GM10266 (cell line): ENCODE measurements around the gene TSHZ2.

ENCODE experiments used
- DNase-seq: peaks from one replicate; pipeline ENCODE4 v3.0.0; 2012; ENCODE audit errors: extremely low spot score
- TF ChIP-seq, protein P1 (sequence below): IDR thresholded peaks from 2 replicates; pipeline ENCODE4 v1.5.1; 2012; ENCODE audit warnings: mild to moderate bottlenecking, low read depth; ENCODE audit not compliant: control insufficient read depth, insufficient read depth; ENCODE audit errors: missing control alignments

The TSHZ2 gene

DNA sequence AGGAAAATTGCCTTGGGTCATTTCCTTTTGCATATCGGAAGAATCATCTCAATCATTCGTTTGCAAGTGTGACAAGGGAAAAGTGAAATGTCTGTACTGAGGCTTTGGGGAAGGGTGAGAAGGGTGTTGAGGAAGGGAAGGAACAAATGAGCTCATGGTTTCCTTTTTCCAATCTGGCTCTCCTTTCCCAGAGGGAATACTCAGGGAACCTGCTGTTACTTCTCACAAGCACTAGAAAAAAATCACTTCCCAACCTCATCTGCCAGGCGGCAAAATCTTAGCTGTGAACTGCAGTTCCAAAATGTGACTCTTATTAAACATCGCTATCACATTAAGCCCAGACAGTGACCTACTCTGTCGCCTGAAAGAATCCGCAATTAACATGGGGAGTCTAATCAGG is 363.4 kb downstream of the TSHZ2 start:
- DNase-seq: no peak
- TF ChIP-seq, protein P1, sequence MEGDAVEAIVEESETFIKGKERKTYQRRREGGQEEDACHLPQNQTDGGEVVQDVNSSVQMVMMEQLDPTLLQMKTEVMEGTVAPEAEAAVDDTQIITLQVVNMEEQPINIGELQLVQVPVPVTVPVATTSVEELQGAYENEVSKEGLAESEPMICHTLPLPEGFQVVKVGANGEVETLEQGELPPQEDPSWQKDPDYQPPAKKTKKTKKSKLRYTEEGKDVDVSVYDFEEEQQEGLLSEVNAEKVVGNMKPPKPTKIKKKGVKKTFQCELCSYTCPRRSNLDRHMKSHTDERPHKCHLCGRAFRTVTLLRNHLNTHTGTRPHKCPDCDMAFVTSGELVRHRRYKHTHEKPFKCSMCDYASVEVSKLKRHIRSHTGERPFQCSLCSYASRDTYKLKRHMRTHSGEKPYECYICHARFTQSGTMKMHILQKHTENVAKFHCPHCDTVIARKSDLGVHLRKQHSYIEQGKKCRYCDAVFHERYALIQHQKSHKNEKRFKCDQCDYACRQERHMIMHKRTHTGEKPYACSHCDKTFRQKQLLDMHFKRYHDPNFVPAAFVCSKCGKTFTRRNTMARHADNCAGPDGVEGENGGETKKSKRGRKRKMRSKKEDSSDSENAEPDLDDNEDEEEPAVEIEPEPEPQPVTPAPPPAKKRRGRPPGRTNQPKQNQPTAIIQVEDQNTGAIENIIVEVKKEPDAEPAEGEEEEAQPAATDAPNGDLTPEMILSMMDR: no peak

DNA sequence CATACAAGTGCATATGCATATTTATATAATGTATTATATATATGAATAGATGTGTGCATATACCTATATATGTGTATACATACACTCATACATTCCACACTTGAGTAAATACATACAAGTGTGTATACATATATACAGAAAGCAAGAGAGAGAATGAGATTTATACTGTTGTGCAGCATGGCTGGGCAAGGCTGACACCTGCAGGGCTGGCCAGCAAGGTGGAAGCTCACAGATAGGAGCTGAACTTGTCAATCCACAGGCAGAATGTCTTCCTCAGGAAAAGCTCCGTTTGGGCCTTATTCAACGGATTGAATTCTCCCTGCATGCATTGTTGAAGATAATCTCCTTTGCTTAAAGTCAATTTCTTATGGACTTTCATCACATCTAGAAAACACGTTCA is 364.7 kb downstream of the TSHZ2 start:
- no peak for DNase-seq
- TF ChIP-seq, protein P1: no peak

DNA sequence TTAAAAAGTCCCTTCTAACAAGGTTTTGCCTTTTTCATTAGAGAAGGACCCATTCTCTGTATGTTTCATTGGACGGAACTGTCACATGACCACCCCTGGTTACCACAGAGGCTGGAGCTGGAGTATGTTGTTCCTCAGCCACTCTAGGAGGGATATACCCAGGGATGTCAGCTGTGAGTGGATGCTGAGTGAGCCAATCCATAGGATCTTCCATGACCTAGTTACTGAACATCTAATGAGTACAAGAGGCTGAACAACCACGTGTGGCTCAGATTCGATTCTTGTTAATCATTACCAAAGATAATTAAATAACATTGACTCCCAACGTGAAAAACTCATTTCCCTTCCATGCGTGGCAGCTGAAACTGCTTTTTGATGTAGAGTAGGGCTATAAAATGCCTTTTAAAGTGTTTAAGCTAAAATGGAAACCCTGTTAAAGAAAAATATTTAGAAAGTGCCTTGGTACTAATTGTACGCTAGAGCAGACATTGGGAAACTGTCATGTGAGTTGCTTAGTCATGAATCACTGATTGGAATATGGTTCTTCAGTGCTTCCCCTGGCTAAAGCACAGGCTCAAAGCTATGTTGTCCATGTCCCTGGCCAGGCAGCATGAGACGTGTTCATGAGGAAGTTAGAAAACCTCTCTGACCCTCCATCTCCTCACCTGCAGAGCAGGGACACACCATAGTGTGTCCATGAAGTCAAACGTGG is 365.4 kb downstream of the TSHZ2 start:
- TF ChIP-seq, protein P1: no peak
- no peak for DNase-seq

DNA sequence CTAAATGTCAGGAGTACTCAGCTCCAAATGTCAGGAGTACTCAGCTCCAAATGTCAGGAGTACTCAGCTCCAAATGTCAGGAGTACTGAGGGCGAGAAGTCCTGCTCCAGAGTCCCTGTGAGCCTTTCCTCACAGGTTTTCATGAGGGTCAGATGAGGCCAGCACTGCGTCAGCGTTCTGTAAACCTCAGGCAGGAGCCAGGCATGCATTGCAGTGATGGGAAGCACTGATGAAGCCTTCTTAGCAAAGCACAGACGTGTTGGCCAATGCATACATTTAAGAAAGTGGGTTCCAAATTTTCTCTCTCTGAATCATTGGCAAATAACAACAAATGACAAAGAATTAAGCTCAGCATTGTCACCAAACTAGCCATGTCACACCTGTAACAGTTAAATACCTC is 366.6 kb downstream of the TSHZ2 start:
- no peak for DNase-seq
- TF ChIP-seq, protein P1: no peak

DNA sequence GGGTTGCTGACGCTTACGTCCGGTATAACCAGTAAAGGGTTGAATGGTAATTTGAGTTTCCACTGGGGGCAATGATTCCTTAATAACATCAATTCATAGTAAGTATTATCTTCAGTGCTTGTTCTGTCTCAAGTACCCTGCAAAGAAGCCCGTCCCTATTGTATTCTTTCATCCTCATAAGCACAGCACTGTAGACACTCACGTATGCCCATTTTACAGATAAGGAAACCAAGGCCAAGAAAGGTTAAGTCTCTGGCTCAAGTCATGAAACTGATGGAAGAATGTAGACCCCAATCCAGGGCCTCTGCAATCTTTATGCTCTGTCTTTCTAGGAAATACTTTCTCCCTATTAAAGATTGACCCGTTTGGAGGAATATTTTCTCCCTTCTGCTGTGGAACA is 370.3 kb downstream of the TSHZ2 start:
- no peak for DNase-seq
- TF ChIP-seq, protein P1: no peak

DNA sequence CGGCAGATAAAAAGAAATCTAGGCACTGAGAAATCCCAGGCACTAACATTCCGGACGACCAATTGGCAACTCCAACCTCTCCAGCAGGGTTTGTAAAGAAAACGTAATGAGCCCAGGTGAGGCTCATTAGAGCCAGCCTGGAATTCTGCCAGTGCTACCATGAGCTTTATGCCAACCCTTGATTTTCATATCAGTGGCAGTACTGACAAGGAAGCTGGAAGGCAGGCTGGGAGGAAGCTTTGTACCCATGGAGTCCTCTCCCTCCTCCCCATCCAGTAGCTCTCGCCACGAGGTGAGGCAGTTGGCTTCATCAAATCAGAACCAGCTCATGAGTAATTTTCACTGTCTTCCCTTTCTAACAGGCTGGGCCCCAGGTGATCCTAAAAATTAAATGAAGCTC is 371.3 kb downstream of the TSHZ2 start:
- no peak for DNase-seq
- TF ChIP-seq, protein P1: no peak

DNA sequence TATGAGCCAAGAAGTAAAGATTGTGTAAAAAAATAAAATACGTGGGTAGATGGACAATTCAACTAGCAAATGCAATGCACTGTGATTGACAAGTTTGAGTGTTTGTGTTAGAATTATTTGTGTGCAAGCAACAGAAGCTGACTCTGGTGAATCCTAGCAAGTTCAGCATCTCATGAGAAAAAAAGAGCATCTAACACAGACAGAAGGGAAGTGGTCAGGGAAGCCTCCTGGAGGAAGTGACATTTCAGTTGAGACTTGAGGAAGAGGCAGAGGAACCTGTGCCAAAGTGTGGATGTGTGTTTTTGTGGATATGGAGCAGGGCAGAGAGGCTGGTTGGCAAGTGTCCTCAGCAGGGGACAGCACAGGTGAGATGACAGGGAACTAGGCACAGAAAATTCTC is 372.7 kb downstream of the TSHZ2 start:
- DNase-seq: no peak
- TF ChIP-seq, protein P1: no peak
